Activated CD4-positive, alpha-beta T cell treated with anti-CD3 and anti-CD28 coated beads, Interleukin-2, amount 50 U/mL, for 1 hour (primary cell): Measurements from ENCODE around the gene GDI1.
"Not testable (repeated sequence)": the region's sequence is repeated elsewhere in the genome, so short reads cannot be mapped to it uniquely, and the experiment has no call there.

Source experiments
- DNase-seq: peaks from one replicate; pipeline ENCODE4 v3.0.0-alpha.2; 2020

The GDI1 gene

DNA sequence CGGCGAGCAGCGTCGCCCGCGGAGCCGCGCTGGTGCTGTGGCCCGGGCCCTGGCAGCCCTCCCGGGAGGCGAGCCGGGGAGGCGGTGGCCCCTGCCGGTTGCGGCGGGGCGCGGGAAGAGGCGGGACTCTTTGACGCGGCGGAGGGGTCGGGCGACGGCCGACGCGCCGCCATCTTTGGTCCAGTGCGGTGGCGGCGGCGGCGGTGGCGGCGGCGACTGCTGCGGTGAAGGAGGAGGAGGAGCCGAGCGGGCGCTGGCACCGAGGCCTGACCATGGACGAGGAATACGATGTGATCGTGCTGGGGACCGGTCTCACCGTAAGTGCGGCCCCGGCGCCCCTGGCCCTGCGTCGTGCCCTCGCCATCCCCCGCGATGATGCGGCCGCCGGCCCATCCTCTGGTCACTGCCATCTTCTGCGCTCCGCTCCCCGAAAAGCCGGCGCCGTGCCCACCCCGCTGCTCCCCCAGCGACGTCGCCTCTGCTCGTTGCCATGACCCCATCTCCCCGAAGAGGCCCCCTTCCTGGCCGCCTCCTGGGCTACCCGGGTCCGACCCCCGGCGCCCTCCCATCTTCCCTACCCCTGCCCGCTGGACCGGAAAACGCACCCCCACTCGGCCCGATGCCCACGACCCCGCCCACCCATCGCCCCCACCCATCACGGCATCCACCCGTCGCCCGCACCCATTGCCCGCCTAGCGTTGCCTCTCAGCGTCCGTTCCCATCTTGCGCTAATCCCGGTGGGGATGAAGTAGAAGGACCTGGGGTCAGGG, at the start of gene GDI1:
Gene GDI1, plus strand, starts transcription at position 172 of the 770 bp plus-strand sequence. Its CDS starts 101 bp downstream, at position 273.
- peak; percentile 49 for DNase-seq

DNA sequence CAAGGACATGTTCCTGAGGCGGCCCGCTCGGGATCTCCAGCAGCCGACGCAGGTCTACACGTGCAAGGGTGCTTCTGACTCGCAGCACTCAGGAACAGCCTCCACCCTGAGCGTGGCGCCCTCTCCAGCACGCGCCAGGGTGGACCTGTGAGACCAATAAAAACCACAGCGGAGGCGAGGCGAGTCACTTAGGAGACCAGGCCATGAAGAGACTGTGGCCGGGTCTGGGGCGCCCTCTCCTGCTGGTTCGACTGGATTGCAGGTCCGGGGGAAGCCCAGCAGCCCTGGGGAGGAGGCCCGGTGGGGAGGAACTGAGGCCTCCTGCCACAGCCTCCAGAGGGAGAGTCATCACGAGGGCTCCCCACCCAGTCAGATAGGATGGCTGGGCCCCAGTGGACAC, 48.9 kb upstream of the GDI1 start:
- not testable (repeated sequence) for DNase-seq

DNA sequence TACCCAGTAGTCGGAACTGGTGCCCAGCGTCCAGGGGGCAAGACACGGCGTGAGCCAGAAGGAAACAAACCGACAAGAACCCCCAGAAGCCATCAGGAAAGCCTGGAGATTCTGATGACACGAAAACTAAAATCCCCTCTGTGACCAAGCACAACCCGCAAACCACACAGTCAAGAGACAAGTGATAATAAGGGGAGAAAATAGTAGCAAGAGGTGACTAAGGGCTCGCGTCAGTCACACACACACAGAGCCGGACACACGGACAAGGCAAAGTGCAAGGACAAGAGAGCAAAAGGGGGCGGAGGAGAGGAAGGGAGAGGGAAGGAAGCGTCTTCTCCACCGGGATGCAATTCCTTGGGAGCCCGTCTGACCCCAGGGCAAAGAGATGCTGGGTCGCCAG, 48.3 kb upstream of the GDI1 start:
- DNase-seq: not testable (repeated sequence)

DNA sequence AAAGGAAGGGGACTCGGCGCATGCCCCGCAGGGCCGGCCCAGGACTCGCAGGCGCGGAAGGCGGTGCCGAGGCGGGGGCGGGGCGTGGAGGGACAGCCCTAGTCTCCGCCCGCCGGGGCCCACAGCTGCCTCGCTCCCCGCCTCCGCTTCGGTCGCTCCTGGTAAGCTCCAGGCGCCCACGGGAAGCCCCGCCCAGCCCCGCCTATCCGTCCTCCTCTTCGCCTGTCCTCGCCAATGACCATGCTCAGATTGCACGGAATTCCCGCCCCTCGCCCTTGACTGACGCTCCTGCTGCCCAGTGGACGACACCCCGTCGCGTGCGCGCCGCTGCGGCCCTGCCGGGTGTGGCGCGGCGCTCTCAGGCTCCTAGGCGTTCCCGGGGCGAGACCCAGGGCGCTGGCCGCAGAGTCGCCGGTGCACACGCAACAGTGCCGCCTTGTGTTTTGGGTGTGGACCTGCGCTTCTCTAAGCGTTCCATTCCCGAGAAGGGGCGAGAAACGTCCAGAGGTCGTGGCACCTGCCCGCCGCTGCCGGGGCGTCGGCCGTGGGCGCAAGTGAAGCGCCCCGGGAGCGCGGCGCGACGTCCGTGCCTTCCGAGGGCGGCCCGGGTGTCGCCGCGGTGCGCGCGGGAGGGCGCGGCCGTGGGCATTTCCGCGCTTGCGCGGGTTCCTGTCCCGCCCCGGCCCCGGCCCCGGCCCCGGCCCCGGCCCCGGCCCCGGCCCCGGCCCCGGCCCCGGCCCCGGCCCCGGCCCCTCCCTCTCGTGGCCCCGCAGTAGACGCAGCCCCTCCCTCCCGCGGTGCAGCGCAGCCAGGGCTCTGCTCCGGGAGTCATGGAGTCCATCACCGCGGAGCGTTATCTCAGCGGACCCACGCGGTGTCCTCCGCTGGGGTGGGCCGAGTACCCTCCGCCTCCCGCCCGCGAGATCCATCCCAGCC, 46.9 kb upstream of the GDI1 start:
- not testable (repeated sequence) for DNase-seq

DNA sequence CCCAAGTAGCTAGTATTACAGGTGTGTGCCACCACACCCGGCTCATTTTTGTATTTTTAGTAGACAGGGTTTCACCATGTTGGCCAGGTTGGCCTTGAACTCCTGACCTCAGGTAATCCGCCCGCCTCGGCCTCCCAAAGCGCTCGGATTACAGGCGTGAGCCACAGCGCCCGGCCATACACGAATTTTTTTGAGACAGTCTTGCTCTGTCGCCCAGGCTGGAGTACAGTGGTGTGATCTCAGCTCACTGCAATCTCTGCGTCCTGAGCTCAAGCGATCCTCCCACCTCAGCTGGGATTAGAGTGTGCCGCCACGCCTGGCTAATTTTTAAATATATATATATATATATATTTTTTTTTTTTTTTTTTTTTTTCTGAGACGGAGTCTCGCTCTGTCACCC, 40.6 kb upstream of the GDI1 start:
- not testable (repeated sequence) for DNase-seq

DNA sequence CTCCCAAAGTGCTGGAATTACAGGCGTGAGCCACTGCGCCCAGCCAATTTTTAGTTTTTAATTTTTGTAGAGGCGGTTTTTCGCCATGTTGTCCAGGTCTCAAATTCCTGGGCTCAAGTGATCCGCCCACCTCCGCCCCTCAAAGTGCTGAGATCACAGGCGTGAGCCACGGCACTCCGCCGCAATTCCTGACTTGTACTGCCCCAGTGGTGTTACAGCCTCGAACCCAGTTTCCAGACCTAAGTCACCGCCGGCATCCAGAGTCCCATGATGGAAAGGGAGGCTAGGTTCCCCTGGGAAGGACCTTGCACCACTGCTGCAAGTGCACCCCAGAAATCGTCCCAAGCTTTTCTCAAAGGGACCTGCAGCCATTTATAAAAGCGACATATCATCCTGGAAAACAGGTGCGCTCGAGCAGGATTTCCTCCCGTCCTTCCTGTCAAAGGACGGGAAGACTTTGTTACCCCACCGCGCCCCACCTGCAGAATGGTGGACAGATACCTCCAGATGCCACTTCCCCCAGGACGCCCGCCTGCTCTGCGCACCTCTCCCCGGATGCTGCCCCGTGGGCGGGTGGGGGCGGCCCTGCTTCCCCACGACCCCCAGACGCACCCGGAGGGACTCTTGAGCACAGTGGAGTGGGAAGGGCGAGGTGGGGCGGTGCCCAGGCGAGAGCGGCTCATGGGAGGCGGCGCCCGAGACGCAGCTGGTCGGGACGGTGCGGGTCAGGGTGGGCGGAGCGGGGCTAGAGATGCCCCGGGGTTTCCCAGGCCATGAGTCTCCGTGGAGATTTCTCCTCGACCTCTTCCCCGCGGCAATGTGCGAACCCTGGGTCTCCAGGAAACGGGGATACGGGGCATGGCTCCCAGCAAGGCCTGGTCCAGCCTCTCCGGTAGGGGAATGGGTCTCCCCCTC, 39.7 kb upstream of the GDI1 start:
- DNase-seq: peak; percentile 33

DNA sequence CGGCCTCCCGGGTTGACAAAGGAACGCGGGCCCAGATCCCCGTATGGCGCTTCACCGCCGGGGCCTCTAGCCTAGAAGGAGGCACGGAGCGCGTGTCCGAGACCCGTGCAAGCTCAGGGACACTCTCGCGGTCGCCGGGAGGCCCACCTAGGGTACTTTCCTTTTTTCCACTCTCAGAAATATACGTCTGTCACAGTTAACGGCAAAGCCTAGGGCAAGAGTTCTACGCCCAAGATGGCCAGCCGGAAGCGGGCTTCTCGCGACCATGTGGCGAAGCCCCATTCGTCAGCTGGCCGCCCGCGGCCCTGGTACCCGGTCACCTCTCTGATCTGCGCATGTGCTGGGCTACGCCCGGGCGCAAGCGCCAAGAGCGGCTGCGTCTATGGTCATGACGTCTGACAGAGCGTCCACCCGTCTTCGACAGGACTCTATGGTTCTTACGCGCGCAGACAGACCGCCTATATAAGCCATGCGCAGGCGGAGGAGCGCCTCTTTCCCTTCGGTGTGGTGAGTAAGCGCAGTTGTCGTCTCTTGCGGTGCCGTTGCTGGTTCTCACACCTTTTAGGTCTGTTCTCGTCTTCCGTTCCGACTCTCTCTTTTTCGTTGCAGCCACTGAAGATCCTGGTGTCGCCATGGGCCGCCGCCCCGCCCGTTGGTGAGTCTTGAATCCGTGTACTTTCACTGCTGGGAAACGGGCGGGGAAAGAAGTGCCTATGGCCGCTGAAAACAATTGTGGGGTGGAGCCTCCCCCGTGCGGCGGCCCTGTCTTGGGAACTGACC, 38.9 kb upstream of the GDI1 start, which contains the start of gene RPL10:
Gene RPL10, plus strand, starts transcription at position 490 of the 780 bp plus-strand sequence. Its CDS starts 143 bp downstream, at position 633.
- DNase-seq: peak; percentile 82

DNA sequence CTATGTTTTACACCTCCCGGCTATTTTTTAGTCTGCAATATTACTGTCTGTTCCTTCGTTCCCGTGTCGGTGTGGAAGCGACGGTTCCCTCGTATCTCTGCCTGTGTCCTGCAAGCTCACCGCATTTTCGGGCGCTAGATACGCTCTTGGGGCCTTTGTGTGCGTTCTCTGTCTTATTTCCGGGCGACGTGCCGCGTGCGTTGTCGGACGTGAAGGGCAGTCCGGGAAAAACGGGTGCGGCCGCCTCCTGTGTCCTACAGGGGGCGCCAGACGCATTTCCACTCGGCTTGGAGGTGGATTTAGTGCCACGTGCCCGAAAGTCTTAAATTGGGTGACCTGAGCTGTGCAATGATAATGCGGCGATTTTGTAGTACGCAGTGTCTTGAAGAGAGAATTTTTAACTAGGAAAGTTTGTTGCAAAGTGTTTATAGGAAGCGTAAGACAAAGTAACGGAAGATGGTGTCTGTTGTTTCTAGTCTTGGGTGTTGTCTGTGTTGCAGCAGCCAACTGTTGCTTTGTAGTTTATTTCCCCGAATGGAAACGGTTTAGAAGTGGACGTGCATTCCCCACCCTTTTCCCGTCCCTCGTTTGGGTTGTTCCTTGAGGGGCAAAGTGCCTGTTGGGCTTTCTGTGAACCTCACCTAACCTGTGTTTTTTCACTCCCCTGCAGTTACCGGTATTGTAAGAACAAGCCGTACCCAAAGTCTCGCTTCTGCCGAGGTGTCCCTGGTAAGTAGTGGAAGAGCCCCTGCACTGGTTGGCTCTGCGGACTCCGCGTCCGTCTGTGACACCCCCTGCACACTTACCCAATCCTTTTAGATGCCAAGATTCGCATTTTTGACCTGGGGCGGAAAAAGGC, 38.1 kb upstream of the GDI1 start:
- DNase-seq: peak; percentile 80

DNA sequence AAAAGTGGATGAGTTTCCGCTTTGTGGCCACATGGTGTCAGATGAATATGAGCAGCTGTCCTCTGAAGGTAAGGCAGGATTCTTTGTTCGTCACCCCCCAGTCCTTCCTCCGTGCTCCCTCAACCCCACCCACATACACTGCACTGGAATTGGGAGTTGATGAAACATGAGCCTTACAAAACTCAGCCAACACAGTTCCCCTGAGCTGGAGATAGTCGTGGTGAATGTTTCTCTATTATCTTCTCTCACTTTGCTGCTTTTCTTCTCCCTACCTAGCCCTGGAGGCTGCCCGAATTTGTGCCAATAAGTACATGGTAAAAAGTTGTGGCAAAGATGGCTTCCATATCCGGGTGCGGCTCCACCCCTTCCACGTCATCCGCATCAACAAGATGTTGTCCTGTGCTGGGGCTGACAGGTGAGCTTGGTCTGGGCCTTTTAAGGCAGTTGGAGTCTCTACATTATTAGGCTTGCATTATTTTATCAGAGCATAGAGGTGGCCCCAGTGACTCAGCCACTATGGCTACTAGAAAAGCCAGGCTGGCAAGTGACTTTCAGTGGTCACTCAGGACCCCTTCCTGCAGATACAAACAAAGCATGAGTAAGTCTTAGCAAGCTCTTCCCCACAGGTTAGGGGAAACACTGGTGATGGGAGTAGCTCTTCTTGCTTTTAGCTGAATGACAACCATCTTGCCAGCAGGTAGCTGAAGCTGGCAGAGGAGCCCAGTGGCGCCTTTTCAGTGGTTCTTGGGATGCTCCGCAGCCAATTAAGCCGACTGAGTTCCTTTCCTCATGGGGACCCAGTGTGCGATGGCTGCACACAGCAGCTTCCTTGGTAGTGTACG, 37.2 kb upstream of the GDI1 start:
- DNase-seq: peak; percentile 34

DNA sequence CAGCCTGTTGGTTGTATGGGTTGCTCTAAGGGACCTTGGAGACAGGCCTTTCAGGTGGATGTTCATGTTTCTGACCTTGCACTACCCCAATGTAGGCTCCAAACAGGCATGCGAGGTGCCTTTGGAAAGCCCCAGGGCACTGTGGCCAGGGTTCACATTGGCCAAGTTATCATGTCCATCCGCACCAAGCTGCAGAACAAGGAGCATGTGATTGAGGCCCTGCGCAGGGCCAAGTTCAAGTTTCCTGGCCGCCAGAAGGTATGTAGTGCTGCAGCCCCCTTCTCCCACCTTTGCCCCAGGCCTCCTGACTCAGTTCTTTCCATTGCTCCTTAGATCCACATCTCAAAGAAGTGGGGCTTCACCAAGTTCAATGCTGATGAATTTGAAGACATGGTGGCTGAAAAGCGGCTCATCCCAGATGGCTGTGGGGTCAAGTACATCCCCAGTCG, 36.6 kb upstream of the GDI1 start:
- not testable (repeated sequence) for DNase-seq

DNA sequence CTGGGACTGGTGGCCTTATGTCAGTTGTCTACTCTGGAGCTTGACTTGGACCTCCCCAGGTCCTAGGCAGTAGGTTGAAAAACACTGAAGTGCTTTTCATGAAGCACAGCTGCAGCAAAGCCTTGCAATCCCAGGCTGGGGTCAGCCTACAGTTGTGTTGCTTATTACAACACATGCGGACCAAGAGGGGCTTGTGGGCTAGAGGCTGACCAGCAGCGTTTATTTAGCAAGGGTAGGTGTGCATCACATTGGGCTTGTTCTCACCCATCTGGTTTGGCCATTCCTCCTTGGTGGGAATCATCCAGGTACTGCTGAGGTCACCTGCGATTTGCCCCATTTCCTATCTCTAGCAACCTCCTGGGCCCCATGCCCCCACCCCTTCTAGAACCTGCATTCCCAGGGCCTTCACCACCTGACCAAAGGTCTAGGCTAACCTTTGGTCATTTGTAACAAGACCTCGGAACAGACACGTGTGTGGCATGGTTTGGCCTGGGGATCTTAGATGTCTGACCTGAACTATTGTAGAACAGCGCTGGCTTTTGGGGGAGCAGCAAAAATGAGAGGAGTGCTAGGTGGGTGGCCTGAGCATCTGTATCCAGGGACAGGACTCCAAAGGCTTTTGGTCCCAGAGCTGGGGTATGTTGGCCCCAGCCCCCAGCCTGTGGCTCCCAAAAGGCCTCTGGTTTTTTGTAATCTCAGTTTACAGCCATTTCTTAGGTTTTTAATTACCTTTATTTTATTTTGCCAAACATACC, 35.7 kb upstream of the GDI1 start:
- DNase-seq: no peak

DNA sequence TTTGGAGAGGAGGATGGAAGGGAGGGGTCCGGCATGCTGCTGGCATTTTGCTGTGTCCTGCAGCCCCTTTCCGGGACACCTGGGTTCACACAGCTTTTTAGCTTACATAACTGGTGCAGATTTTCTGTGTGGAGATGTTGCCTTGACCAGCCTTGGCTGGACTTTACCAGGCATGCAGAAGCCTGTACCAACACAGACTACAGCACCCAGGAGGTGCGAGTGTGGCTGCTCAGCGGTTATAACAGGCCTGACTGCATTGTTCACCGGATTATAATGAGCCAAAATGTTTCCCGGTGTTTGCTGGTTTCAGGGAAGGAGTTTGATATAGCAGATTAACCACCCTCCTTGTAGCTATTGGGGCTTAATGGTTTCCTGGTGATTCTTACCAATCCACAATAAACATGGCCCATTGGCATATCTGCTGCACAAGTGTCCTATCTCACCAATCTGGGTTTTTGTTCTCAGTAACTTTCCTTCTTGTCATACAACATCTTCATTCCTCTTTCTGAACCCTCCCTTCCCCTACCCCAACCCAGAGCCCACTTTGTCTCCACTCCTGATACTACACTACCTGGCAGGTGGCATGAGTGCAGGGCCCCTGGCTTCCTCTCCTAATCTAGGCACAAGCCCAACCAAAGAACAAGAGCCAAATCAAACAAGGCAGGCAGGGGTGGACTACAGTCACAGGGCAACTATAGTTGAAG, 34.9 kb upstream of the GDI1 start:
- DNase-seq: no peak

DNA sequence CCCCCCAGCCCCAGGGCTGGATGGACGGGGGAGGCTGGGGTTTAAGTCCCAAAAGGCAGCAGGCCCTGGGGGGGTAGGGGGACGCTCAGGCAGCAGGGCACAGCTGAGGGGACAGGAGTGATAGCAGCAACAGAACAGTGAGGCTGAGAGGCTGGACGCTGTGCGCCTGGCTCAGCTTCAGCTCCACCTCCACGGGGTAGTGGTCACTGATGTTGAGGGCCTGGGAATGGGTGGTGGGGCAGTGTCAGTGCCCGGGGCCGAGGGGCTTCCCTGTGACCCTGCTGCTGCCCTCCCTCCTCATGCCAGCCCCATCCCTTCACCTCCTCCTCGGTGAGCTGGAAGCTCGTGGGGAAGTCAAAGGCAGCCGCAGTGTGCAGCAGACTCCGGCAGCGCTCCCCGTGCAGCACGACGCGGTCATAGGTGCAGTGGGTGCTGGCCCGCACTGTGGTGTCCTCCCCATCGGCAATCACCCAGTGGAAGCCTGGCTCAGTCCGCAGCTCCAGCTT, 34.3 kb upstream of the GDI1 start:
- no peak for DNase-seq

DNA sequence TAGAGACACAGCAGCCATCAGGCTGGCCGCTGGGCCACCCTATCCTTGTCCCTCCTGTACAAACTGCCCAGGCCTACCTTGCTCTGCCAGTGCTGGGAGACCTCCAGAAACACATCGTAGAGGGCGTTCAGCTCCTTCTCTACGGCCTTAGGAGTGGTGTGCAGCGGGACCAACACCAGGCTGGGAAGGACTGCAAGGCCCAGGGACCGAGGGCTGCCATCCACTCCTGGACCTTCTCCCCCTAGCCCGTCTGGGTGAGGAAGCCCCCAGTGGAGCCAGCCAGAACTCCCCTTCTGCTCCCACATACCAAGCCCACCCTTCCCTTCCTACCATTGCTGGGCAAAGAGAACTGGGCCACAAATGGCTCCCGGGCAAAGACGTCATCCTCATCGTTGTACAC, 33.8 kb upstream of the GDI1 start:
- no peak for DNase-seq

DNA sequence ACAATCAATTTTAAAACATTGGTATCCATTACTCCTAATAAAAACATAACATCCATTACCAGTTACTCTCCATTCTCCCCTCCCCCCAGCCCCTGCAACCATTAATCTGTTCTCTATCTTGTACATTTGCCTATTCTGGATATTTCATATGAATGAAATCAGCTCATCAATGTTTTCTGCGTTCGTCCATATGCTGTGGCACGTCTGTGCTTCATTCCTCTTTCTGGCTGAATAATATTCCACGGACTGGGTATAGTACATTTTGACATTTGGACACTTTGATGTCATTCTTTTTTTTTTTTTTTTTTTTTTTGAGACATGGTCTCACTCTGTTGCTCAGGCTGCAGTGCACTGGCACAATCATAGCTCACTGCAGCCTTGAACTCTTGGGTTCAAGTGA, 33.1 kb upstream of the GDI1 start:
- DNase-seq: no peak

DNA sequence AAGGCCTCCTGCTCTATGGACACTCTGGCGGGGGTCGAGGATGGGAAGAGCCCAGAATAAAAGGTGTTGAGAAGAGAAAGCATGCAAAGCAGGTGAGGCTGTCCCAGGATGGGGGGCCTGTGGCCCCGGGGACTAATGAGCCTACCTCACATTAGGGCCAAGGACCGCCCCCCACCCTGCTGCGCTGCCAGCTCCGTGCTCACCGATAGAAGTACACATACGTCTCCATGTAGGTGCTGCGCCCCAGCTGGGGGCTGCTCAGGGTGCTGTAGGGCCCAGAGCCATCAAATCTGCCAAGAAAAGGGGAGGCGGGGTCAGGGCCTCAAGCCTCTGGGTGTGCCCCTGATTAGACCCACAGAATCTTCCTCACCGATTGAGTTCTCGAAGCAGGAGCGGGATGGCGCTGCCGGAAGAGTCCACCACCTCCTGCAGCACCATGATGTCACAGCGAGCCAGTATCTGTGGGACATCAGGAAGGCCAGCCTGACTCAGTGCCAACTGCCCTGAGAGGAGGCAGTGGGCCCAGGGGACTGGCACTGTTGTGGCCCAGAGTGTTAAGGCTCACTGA, 32.2 kb upstream of the GDI1 start:
- DNase-seq: no peak

DNA sequence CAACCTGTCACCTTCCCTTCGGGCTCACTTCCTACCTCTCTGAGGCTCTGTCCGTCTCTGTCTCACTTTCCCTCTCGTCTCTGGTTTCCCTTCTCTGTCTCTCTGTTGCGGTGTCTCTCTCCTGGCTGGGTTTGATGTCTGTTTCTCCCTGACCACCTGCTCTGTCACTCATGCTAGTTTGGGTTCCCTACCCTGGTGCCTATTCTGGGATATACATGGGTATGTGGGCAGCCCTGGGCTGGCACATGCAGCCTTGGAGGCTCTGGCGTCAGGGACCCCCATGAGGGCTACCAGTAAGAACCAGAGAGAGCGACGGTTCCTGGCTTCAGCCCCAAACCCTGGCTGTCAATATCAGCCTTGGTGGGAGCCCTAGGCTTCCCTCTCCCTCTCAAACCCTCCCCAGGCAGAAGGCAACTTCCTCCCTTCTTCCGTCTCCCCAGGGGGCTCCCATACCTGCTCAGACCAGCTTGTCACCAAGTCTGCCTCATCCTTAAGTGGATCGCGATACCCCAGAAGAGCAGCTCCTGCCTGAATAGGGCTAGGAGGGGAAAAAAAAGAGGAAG, 28.2 kb upstream of the GDI1 start:
- no peak for DNase-seq
